Anterior cingulate cortex (tissue), 58 donors: ENCODE measurements around the gene AMIGO1.

Experiments used
- DNase-seq, 58 donors: peaks; one replicate each; lab custom pipeline; 2025; lab: John Stamatoyannopoulos, UW

Gene AMIGO1, protein sequence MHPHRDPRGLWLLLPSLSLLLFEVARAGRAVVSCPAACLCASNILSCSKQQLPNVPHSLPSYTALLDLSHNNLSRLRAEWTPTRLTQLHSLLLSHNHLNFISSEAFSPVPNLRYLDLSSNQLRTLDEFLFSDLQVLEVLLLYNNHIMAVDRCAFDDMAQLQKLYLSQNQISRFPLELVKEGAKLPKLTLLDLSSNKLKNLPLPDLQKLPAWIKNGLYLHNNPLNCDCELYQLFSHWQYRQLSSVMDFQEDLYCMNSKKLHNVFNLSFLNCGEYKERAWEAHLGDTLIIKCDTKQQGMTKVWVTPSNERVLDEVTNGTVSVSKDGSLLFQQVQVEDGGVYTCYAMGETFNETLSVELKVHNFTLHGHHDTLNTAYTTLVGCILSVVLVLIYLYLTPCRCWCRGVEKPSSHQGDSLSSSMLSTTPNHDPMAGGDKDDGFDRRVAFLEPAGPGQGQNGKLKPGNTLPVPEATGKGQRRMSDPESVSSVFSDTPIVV

DNA sequence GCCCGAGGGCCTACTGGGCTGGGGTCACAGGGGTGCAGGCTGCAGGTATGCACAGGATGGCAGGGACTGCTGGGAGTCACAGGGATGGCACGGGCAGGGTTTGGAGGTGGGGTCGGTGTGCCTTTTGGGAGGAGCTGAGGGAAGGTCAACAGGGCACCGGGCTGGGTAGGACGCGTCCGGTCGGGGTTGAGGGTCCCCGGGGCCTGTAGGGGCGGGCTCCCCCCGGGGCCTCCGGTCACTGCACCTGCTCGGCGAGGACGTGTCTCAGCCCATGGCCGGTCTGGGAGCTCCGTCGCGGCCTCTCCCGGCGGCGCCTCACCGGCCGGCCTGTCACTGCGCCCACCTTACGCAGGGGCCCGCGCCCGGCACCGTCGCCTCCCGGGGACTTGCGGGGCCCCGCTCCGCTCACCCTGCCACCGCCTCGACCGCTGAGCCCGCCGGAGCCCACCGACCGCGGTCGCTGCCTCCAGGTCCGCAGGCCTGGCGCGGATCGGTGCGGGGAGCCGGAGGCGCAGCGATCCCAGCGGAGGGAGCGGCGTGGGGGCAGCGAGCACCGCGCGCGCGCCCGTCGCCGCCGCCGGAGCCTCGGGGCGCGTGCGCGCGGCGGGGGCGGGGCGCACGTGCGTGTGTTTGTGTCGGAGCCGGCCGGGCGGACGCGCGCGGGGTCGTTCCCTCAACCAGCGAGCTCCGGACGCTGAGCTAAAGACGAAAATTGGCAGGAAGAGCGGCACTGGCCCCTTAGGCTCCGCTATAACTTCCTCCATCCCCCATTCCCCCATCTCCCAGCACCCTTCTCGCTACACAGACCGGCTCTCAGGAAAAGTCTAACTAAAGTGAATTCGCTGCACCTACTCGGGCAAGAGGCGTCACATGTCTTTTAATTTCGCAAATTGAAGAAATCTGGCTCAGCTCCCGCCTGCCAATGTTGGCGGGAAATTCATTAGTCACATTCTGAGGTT is at the start of gene AMIGO1:
TSS of gene AMIGO1 (minus strand) at position 552 of the 959 bp plus-strand sequence. CDS start 815 bp downstream, outside the sequence.
- DNase-seq: peak in 30 of 58 donors; percentile 19 to 60 (median 37)

DNA sequence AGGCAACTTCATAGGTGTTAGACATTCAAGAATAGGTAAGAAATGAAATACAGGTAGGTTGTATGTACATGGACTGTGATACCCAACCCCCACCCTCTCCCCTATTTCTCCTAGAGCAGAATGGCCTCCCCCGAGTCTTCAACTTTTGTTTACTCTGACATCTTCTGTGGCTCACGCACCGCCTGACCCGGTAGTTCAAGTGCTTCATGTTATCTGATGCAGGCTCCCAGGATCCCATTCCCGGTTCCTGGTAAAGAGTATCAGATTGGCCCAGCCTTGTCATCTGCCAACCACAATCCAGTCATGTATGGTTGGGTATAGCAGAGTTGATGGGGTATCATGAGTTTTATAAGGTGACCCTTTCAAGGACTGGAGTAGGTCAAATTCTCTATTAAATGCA is 48.0 kb upstream of the AMIGO1 start:
- no peak for DNase-seq

DNA sequence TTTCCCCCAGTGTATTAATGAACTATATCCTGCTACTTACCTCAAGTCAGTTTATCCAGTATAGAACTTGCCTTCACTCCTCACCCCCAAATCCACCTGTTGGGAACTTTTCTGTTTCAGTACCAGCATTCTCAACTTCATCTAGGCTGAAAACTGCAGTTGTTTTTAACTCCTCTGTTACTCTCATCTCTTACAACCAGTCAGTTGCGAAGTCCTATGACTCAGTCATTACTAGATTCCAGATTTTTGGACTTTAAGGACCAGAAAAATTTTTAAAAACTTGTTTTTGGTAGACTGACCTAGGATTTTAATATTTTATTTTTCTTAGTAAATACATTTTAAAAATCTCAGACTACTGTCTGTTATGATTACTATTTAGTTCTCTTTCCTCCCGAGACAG is 47.0 kb upstream of the AMIGO1 start:
- DNase-seq: no peak

DNA sequence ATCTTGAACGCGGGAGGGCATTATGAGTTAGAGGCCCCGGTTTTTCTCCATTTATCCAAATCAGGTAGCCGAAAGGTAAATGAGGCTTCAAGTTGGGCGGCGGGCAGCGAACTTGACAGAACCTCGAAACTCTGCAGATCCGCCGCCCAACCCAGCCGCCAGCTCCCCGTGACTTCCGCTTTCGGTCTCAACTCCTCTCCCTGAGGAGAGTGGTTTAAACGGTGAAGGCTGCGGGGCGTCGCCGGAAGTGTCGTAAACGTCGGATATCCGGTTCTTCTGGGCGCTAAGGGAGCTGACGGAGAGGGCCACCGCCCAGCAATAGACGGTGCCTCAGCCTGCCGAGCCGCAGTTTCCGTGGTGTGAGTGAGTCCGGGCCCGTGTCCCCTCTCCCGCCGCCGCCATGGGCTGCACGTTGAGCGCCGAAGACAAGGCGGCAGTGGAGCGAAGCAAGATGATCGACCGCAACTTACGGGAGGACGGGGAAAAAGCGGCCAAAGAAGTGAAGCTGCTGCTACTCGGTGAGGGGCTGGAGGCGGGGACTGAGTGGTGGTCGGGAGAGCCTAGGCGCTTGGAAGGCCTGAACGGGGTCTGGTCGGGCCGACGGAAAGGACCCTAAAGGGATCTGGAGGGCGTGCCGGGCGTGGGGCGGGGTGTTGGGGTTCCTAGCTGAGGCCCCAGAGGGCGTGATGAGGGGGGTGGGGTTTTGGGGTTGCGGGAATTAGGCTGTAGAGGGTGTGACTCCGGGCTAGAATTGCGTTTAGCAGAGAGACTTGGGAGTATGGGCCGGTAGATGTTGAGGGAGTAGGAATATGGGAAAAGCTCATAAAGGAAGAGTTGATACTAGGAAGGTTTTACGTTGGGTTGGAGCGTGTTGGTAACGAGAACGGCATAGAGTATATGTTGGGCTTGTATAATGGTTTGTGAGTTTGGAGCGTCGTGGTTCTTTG is 39.1 kb upstream of the AMIGO1 start, which contains the start of gene GNAI3:
TSS of gene GNAI3 (plus strand) at position 295 of the 947 bp plus-strand sequence. CDS start at position 401, 106 bp downstream.
- DNase-seq: peak; percentile 60 to 99 (median 94)

DNA sequence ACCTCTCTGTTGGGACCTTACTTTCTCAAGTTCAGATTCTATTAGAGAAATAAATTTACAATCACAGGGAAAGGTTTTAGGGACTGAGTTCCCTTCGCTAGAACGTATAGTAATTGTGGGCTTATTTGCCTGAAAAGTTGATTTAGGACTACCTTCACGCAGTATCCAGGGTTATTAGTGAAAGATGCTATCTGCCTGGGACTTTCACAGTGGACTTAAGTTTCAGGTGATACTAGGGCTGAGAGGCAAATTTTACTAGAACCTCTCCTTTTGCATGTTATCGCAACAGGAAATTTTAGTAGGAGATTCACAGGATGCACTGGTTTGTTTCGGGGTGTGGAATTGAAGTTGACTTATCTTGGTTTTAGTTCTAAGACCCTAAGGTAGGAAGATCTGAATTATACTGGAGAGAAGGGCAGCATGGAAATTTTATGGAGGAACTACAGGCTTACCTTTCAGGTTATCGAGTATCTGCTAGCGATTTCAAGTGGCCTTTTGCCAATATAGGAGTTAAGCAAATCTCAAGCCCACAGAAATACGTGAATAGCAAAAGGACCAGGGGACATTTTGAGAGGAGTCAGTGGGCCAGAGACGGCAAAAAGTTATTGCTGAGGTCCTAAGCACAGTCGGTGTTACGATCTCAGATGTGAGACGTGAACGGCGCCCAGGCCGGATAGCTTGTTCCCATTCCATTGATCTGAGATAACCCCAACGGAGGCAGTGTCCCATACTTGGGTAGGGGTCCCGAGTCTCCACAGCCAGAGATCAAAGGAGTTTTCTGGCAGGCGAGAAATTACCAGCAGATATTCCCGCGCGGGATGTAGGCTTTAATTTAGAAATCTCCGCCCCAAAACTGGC is 38.2 kb upstream of the AMIGO1 start:
- peak in 2 of 58 donors; percentile 36 to 47 for DNase-seq

DNA sequence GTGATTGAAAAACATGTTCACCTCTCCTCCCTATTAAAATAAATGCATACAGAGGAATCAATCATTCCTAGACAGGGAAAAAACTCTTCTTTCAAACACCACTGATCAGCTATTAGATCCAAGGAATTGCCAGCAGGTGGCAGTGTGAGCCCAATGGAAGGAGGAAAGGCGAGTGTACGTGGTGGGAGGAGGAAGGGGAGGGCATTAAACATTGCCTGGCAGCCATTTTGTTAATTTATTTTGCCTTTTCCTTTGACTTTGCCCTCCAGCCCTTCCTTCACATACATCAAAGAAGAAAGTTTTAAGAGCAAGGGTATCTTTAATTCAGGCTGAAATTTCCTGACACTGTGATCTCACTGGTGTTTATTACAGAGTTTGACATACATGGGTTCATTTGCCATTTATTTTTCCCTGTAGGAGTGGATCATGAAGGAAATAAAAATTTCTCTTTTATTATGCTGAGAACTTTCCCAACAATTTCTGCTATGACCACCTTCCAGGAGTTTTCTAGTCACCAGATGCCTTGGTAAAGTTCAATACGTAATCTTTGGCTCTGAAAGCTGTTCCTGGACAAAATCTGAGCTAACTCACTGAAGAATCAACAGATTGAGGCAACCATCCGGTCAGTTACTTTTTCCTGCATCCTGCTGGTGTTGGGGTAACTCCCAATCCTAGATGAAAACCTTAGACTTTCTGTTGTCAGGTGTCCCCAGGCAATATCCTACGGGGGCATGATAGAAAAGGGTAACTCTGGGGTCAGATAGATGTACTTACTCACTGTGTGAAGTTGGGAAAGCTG is 37.0 kb upstream of the AMIGO1 start:
- peak in 52 of 58 donors; percentile 28 to 89 (median 71) for DNase-seq

DNA sequence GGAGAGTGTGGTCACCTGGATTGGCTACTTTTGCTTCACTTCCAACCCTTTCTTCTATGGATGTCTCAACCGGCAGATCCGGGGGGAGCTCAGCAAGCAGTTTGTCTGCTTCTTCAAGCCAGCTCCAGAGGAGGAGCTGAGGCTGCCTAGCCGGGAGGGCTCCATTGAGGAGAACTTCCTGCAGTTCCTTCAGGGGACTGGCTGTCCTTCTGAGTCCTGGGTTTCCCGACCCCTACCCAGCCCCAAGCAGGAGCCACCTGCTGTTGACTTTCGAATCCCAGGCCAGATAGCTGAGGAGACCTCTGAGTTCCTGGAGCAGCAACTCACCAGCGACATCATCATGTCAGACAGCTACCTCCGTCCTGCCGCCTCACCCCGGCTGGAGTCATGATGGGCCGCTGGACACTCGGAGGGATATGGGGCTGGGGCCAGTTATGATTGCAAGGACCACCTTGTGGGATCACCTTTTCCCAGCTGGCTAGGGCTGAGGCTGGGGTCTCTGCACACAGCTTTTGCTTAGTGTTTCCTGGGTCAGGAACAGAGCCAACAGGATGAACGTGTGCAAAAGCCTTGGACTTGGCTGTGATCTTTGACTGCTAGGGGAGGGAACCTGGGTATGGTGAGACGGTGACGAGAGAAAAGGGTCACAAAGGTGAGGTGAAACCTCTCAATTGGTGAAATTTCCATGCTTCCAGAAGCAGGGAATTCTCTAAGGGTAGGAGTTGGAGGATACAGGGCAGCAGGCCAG is 34.6 kb upstream of the AMIGO1 start:
- no peak for DNase-seq

DNA sequence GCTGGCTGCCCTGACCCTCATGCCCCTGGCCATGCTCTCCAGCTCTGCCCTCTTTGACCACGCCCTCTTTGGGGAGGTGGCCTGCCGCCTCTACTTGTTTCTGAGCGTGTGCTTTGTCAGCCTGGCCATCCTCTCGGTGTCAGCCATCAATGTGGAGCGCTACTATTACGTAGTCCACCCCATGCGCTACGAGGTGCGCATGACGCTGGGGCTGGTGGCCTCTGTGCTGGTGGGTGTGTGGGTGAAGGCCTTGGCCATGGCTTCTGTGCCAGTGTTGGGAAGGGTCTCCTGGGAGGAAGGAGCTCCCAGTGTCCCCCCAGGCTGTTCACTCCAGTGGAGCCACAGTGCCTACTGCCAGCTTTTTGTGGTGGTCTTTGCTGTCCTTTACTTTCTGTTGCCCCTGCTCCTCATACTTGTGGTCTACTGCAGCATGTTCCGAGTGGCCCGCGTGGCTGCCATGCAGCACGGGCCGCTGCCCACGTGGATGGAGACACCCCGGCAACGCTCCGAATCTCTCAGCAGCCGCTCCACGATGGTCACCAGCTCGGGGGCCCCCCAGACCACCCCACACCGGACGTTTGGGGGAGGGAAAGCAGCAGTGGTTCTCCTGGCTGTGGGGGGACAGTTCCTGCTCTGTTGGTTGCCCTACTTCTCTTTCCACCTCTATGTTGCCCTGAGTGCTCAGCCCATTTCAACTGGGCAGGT is 33.9 kb upstream of the AMIGO1 start:
- no peak for DNase-seq

DNA sequence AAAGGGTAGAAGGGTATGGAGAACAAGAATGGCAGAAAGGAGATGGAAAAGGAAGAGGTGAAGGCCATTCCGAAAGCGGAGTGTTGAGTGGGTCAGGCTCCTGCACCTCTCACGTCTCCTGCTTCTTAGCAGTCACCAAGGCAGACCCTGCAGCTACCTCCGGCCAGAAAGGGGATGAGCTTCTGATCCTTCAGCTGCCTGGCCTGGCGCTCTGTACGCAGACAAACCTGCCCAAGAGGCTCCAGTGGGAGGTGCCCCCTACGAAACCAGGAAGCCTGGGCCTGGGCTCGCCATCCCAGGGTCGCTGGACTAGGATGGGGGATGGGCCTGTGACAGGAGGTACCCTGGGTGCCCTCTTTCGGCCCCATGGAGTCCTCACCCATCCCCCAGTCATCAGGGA is 33.1 kb upstream of the AMIGO1 start:
- no peak for DNase-seq

DNA sequence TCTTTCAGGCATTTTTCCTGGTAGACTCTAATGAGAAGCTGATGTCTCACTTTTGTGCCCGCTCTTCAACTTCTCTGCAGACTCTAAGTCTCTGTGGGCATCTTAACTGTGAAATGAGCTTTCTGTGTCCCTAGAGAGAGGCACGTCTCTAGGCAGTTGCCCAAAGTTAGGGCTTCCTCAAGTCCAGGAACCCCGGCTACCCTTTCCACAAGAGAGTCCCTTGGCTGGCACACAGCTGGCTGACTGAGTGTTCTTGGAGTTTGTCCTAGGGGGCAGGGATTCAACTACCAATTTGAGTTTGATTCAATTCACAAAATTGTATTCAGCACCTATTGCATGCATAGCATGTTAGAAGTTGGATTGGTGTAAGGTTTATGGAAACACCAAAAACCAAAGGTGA is 31.6 kb upstream of the AMIGO1 start:
- peak in 13 of 58 donors; percentile 8 to 40 (median 18) for DNase-seq

DNA sequence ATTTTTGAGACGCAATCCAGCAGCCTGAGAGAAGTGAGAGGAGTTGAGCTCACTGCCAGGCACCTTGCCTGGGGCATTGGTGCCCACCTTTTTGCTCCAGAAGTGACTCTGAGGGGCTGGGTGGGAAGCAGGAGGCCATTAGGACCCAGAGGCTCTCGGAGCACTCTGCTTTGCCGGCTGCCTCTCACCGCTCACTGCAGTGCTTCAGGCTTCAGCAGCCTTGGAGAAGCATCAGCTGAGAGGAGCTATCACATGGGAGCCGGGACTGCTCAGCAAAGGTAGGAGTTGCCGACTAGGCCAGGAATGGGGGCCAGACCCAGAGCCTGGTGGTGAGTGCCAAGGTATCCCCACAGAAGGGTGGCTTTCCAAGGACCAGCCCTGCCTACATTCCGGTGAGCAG is 30.1 kb upstream of the AMIGO1 start, which contains the start of gene GPR61:
TSS of gene GPR61 (plus strand) at position 197 of the 400 bp plus-strand sequence. CDS start 3,151 bp downstream, outside the sequence.
- peak in 37 of 58 donors; percentile 13 to 86 (median 53) for DNase-seq

DNA sequence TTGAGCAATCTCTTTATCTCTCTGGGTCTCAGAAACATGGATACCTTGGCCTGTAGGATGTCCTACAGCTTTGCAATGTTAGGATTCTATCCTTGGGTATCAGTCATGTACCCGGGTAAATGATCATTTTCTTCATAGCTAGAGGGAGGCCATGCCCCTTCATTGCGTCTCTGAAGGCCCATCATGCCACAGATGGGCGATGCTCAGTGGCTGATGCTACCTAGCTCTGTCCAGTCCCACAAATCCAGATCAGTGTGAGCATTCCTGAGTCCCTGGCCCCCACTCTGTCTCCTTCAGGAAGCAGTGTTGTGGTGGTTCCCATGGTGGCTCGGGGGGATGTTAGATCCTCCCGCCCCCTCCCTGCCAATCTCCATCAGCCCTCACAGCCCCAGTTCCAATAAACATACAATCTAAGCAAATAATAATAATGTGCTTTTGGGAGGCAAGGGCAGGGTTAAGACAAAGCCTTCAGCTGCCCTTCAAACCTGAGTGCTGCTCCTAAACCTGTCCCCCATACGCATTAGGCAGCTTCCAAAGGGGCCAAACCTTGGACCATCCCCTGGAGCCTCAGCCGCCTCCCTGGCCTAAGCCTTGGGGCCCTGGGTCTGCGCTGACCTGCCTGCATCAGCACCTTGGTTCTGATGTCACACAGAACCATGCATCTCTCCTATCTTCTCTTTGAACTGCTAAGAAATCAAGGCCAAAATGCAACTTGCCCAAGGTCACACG is 29.5 kb upstream of the AMIGO1 start:
- no peak for DNase-seq

DNA sequence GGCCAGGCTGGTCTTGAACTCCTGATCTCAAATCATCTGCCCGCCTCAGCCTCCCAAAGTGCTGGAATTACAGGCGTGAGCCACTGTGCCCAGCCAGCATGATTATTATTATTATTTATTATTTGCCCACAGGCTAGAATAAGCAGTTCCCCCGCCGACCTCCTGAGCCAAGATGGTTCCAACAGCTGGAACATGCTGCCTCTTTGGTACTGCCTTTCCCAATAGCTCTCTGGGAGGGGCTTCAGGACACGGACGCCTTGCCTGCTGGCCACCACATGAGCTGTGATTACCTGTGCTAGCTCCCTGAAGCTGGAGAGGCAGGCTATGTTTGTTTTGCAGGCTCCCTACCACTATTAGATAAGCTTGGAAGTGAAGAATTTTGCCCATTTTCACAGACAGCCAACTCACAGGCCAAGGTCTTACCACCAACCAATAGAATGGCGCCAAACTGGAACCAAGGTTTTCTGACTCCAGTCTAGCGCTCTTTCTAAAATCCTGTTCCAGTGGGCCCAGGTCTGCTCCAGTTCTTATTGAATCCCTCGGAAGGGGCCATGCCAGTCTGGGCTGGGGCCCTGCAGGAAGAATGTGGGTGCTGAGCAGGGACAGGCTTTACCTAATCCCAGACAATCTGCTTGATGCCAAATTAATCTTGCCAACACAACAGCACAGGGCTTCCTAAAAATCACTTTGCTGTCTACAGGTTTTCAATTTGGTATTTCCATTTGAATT is 28.1 kb upstream of the AMIGO1 start:
- DNase-seq: no peak

DNA sequence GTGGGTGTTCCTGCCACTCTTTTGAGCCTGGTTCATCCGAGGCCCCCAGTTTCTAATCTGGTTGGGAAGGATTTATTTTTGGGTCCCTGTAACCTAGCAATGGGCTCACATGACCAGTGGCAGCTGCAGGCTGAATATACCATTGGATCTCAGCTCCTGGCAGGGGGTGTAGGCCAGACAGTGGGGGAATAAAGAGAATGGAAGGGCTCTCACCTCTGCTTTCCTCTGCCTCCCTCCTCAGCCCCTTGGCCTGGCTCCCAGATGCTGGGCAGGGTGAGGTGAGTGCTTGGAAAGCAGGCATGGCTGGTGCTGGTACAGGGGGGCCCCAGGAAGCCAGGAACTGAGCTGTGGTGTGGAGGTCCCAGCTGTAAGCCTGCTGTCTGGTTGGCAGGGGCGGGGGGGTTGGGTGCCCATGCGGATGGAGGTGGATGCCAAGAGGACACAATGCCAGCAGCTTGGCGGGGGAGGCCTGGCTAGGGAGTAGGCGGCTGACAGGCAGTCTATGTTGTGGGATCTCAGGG is 26.5 kb upstream of the AMIGO1 start:
- DNase-seq: peak in 54 of 58 donors; percentile 29 to 86 (median 68)

DNA sequence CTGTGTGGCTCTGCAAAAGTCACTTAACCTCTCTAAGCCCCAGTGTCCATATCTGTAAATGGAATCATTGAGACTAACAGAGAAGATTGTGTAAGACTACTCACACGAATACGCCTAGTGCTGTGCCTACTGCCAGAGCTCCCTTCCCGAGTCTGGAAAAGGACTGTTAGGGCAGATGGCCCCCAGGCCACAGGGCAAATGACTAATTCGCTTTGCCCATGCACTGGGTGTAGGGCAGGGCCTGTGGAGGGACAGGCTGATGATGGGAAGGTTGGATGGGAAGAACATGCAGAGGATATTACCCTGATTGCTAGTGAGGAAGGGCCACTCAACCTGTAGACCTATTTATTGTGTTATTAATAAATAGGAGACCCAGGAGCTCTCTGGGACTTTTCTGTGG is 26.0 kb upstream of the AMIGO1 start:
- peak in 1 of 58 donors; percentile 41 for DNase-seq
